Peyer's patch (tissue), 4 donors: ENCODE measurements around the gene TRAFD1.

Experiments
- POLR2A ChIP-seq, 2 donors: fragments of 450-650 bp; IDR thresholded peaks; one replicate each; pipeline ENCODE4 v1.5.1; 2017; ENCODE audit warnings: antibody characterized with exemption in 2 of 2, mild to moderate bottlenecking in 2 of 2, moderate library complexity in 2 of 2
- TF ChIP-seq, protein P1 (sequence below), 6 experiments: fragments of 450-650 bp in 4 of 6; fragments of 200-600 bp in 2 of 6; sonication (generic) in 1 of 6; IDR thresholded peaks; one replicate each; pipeline ENCODE4 v1.5.1; 2017 to 2019; ENCODE audit warnings: antibody characterized with exemption in 6 of 6, mild to moderate bottlenecking in 3 of 6, moderate library complexity in 1 of 6

DNA sequence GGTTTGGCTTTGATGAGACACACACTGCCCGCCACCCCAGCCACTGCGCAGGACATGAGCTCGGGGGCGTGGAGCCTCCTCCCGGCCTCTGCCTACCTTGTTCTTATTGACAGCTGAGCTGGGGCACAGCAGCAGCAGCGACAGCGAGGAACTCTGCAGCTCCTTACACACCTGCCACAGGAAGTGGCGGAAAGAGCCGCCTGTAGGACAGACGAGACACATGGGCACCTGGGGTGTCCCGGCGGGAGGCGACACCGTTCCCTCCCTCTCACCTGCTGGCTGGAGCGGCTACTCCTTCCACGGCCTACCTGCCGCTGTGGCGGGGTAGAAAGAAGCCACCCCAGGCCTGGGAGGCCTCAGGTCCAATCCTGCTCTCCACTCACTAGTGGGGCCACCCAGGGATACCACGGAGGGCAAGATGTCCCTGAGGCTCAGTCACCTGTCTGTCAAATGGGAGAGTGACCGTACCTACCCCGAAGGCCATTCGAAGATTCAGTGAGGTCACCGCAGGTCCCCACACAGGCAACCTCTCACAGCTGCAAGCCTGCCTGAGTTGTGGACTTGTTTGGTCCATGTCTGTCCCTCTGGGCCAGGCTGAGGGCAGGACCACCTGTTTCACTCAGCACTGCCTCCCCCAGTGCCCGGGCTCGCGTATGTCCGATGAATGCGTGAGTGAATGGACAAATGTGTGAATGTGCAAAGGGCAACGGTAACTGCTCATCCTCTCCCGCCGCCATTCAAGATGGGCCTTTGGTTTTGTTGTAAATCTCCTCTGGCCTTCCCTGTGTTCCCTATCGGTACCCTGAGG lies 42.6 kb downstream of the TRAFD1 start:
- TF ChIP-seq, protein P1, sequence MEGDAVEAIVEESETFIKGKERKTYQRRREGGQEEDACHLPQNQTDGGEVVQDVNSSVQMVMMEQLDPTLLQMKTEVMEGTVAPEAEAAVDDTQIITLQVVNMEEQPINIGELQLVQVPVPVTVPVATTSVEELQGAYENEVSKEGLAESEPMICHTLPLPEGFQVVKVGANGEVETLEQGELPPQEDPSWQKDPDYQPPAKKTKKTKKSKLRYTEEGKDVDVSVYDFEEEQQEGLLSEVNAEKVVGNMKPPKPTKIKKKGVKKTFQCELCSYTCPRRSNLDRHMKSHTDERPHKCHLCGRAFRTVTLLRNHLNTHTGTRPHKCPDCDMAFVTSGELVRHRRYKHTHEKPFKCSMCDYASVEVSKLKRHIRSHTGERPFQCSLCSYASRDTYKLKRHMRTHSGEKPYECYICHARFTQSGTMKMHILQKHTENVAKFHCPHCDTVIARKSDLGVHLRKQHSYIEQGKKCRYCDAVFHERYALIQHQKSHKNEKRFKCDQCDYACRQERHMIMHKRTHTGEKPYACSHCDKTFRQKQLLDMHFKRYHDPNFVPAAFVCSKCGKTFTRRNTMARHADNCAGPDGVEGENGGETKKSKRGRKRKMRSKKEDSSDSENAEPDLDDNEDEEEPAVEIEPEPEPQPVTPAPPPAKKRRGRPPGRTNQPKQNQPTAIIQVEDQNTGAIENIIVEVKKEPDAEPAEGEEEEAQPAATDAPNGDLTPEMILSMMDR (IDR thresholded peaks at IDR 0.05): no peak
- TF ChIP-seq POLR2A (IDR thresholded peaks at IDR 0.05): no peak
